Caco-2 (cell line): Measurements from ENCODE around the gene RCVRN. TPM values are rescaled to one million over a fixed set of nuclear protein-coding genes. Genes with fewer than 3 reads are reported as not detected.

Experiments used
- BruUV-seq: library from RNA; stranded (reverse); fragments of 400-500 nt; replicated peaks from 2 replicates; lab custom pipeline; 2021; lab: Mats Ljungman, UMichigan
- CTCF ChIA-PET: fragments of 300-600 bp; sonication (Branson Sonifier 250); formaldehyde crosslinking; loops from one replicate; lab custom pipeline; 2022; ENCODE audit warnings: antibody characterized with exemption; lab: Charles Lee
- POLR2A ChIA-PET: fragments of 300-600 bp; sonication (Branson Sonifier 250); formaldehyde crosslinking; loops from one replicate; lab custom pipeline; 2022; ENCODE audit warnings: antibody characterized with exemption; lab: Charles Lee
- DNase-seq, 2 experiments: peaks; one replicate each; pipeline versions ENCODE4 v3.0.0 to v3.0.0-alpha.2; 2020 to 2022
- H3K27me3 ChIP-seq: replicated peaks from 2 replicates; pipeline ENCODE4 v1.6.0; 2011; ENCODE audit warnings: low read length; ENCODE audit not compliant: control insufficient read depth, insufficient read depth
- H3K36me3 ChIP-seq: 2 replicates; pipeline ENCODE4 v1.5.1; 2011; ENCODE audit warnings: low read length; ENCODE audit not compliant: control insufficient read depth, insufficient read depth
- H3K4me1 ChIP-seq: fragments of 250-450 bp; sonication (Bioruptor Pico); 2 replicates; pipeline ENCODE4 v1.5.1; 2020; ENCODE audit warnings: mild to moderate bottlenecking
- H3K4me3 ChIP-seq: 2 replicates; pipeline ENCODE4 v1.5.1; 2011; ENCODE audit warnings: low read depth, mild to moderate bottlenecking, control low read depth, low read length
- H3K9me3 ChIP-seq: fragments of 250-450 bp; sonication (Bioruptor Pico); 2 replicates; pipeline ENCODE4 v1.5.1; 2020; ENCODE audit warnings: mild to moderate bottlenecking, moderate library complexity
- H3K27ac Mint-ChIP-seq: one replicate; pipeline ENCODE4 v1.8.0; 2022; ENCODE audit warnings: mixed read lengths; ENCODE audit not compliant: unreplicated experiment
- H3K27me3 Mint-ChIP-seq: one replicate; pipeline ENCODE4 v1.8.0; 2022; ENCODE audit warnings: mixed read lengths; ENCODE audit not compliant: insufficient read depth, unreplicated experiment
- H3K36me3 Mint-ChIP-seq: one replicate; pipeline ENCODE4 v1.8.0; 2022; ENCODE audit warnings: mild to moderate bottlenecking, mixed read lengths; ENCODE audit not compliant: insufficient read depth, unreplicated experiment
- H3K4me1 Mint-ChIP-seq: one replicate; pipeline ENCODE4 v1.8.0; 2022; ENCODE audit warnings: low read depth, mixed read lengths; ENCODE audit not compliant: unreplicated experiment
- H3K4me3 Mint-ChIP-seq: one replicate; pipeline ENCODE4 v1.8.0; 2022; ENCODE audit warnings: mild to moderate bottlenecking, moderate library complexity, mixed read lengths; ENCODE audit not compliant: unreplicated experiment
- H3K9me3 Mint-ChIP-seq: one replicate; pipeline ENCODE4 v1.8.0; 2022; ENCODE audit warnings: mixed read lengths; ENCODE audit not compliant: unreplicated experiment
- CTCF ChIP-seq, 2 experiments: fragments of 200-600 bp in 1 of 2; IDR thresholded peaks; 1 replicate in 1 of 2; 2 replicates in 1 of 2; pipeline versions ENCODE4 v1.5.1 to v1.8.0; 2011 to 2022; ENCODE audit warnings: antibody characterized with exemption in 1 of 2, control low read depth in 1 of 2, inconsistent platforms in 1 of 2, low read depth in 1 of 2, low read length in 1 of 2, mild to moderate bottlenecking in 1 of 2, moderate library complexity in 1 of 2; ENCODE audit not compliant: insufficient read depth in 1 of 2, severe bottlenecking in 1 of 2, unreplicated experiment in 1 of 2
- intact Hi-C: fragments of 100-400 bp; cut with micrococcal nuclease; formaldehyde crosslinking; loops from one replicate; pipeline ENCODE4 v1.10.0; 2022; ENCODE audit not compliant: unreplicated experiment
- total RNA-seq: library from RNA; stranded (reverse); gene quantifications from 2 replicates; pipeline ENCODE4 v1.2.3, GENCODE V29; 2022

RCVRN gene
- total RNA-seq, 1 experiment from 2014 or later: not detected

GRCh38 chr17:9917131-9917530 is 12.1 kb upstream of the RCVRN start:
- H3K4me3 Mint-ChIP-seq: no peak overlapping the region
- H3K4me1 Mint-ChIP-seq: no peaks in the 10 kb centered on the region
- H3K9me3 ChIP-seq: no peaks in the 10 kb centered on the region
- intact Hi-C loops: no loop called here
- no peak overlapping the region for H3K4me3 ChIP-seq
- BruUV-seq: no TSS peak
- H3K27me3 ChIP-seq: no peaks in the 10 kb centered on the region
- no peak for TF ChIP-seq CTCF (IDR thresholded peaks at IDR 0.05; ENCODE audit: insufficient read depth in 1 of 2, low read depth in 1 of 2, low read length in 1 of 2, severe bottlenecking in 1 of 2, unreplicated experiment in 1 of 2)
- no peak for DNase-seq
- no peaks in the 10 kb centered on the region for H3K36me3 Mint-ChIP-seq
- H3K27ac Mint-ChIP-seq: no peak overlapping the region
- peaks cover 7% of the 10 kb centered on the region for H3K27me3 Mint-ChIP-seq
- no peaks in the 10 kb centered on the region for H3K4me1 ChIP-seq
- ChIA-PET POLR2A (no interaction called here), CTCF (no interaction called here)
- no peaks in the 10 kb centered on the region for H3K9me3 Mint-ChIP-seq
- no peaks in the 10 kb centered on the region for H3K36me3 ChIP-seq

GRCh38 chr17:9916108-9916507 is 11.0 kb upstream of the RCVRN start:
- Mint-ChIP-seq H3K27ac (no peak overlapping the region), H3K9me3 (no peaks in the 10 kb centered on the region), H3K27me3 (peaks cover 7% of the 10 kb centered on the region)

GRCh38 chr17:9913476-9913875 is 8.4 kb upstream of the RCVRN start:
- Histone ChIP-seq H3K9me3 (no peaks in the 10 kb centered on the region), H3K27me3 (no peaks in the 10 kb centered on the region), H3K4me1 (no peaks in the 10 kb centered on the region), H3K4me3 (no peak overlapping the region), H3K36me3 (no peaks in the 10 kb centered on the region)
- no peak overlapping the region for H3K27ac Mint-ChIP-seq
- H3K36me3 Mint-ChIP-seq: no peaks in the 10 kb centered on the region
- intact Hi-C loops: no loop called here
- no peak overlapping the region for H3K4me3 Mint-ChIP-seq
- DNase-seq: no peak
- POLR2A ChIA-PET: no interaction called here
- no TSS peak for BruUV-seq
- peaks cover 10% of the 10 kb centered on the region for H3K27me3 Mint-ChIP-seq
- TF ChIP-seq CTCF (IDR thresholded peaks at IDR 0.05; ENCODE audit: insufficient read depth in 1 of 2, low read depth in 1 of 2, low read length in 1 of 2, severe bottlenecking in 1 of 2, unreplicated experiment in 1 of 2): no peak
- H3K4me1 Mint-ChIP-seq: no peaks in the 10 kb centered on the region
- no peaks in the 10 kb centered on the region for H3K9me3 Mint-ChIP-seq
- CTCF ChIA-PET: no interaction called here

More at GRCh38 chr17:9916108-9916507, 11.0 kb upstream of the RCVRN start:
- POLR2A ChIA-PET: no interaction called here
- no peak for TF ChIP-seq CTCF (IDR thresholded peaks at IDR 0.05; ENCODE audit: insufficient read depth in 1 of 2, low read depth in 1 of 2, low read length in 1 of 2, severe bottlenecking in 1 of 2, unreplicated experiment in 1 of 2)
- CTCF ChIA-PET: no interaction called here
- intact Hi-C loops: no loop called here
- no TSS peak for BruUV-seq
- no peak overlapping the region for H3K4me3 ChIP-seq
- no peaks in the 10 kb centered on the region for H3K4me1 Mint-ChIP-seq
- DNase-seq: no peak
- no peaks in the 10 kb centered on the region for H3K36me3 Mint-ChIP-seq
- no peak overlapping the region for H3K4me3 Mint-ChIP-seq
- H3K27me3 ChIP-seq: no peaks in the 10 kb centered on the region
- H3K4me1 ChIP-seq: no peaks in the 10 kb centered on the region
- no peaks in the 10 kb centered on the region for H3K36me3 ChIP-seq
- H3K9me3 ChIP-seq: no peaks in the 10 kb centered on the region
